Endothelial cell of umbilical vein (primary cell): ENCODE results near the gene SARNP. TPM values are rescaled to one million over a fixed set of nuclear protein-coding genes. Genes with fewer than 3 reads are reported as not detected.
A peak's percentile ranks its signal among the peaks of the same experiment; 100 is the strongest.

Experiments
- BruUV-seq: library from RNA; stranded (reverse); fragments of 400-500 nt; replicated peaks from 2 replicates; lab custom pipeline; 2021; lab: Mats Ljungman, UMichigan
- CTCF ChIA-PET: fragments of 300-600, 350-600 bp; sonication (Branson Sonifier 250); formaldehyde crosslinking; loops from one replicate; lab custom pipeline; 2021; ENCODE audit warnings: antibody characterized with exemption, inconsistent platforms; lab: Charles Lee
- POLR2A ChIA-PET: fragments of 300-600, 350-600 bp; sonication (Branson Sonifier 250); formaldehyde crosslinking; loops from one replicate; lab custom pipeline; 2021; ENCODE audit warnings: antibody characterized with exemption, inconsistent platforms; lab: Charles Lee
- DNase-seq: peaks from one replicate; pipeline ENCODE4 v3.0.0-alpha.2; 2011; ENCODE audit warnings: low read depth, low spot score
- FAIRE-seq: peaks from 2 replicates; lab custom pipeline; 2011; peaks lifted over from hg19 to GRCh38; lab: Jason Lieb, UNC
- H2AFZ ChIP-seq: 2 replicates; pipeline ENCODE4 v1.6.0; 2012; ENCODE audit warnings: low read depth, low read length, control low read depth, inconsistent platforms
- H3K27ac ChIP-seq: 2 replicates; pipeline ENCODE4 v1.5.1; 2011; ENCODE audit warnings: low read depth, mild to moderate bottlenecking, control low read depth, low read length, moderate library complexity; ENCODE audit not compliant: insufficient read depth
- H3K27me3 ChIP-seq, 2 experiments: 2 replicates each; pipeline versions ENCODE4 v1.6.0 to v1.6.1; 2011; ENCODE audit warnings: low read length in 2 of 2, mixed read lengths in 1 of 2; ENCODE audit not compliant: control insufficient read depth in 2 of 2, insufficient read depth in 2 of 2
- H3K36me3 ChIP-seq, 2 experiments: 2 replicates in 1 of 2; 3 replicates in 1 of 2; pipeline ENCODE4 v1.5.1; 2011; ENCODE audit warnings: low read length in 2 of 2, mild to moderate bottlenecking in 1 of 2, moderate library complexity in 1 of 2; ENCODE audit not compliant: control insufficient read depth in 2 of 2, insufficient read depth in 2 of 2; ENCODE audit errors: extremely low read depth in 1 of 2
- H3K4me1 ChIP-seq: 3 replicates; pipeline ENCODE4 v1.5.1; 2011; ENCODE audit warnings: mild to moderate bottlenecking, low read length; ENCODE audit not compliant: control insufficient read depth, insufficient read depth; ENCODE audit errors: extremely low read depth
- H3K4me2 ChIP-seq: 2 replicates; pipeline ENCODE4 v1.6.1; 2011; ENCODE audit warnings: low read length, control low read depth, mixed read lengths; ENCODE audit not compliant: insufficient read depth
- H3K4me3 ChIP-seq, 3 experiments: fragments of 200-600 bp in 1 of 3; sonication (generic), shearing (Covaris generic) in 1 of 3; replicated peaks in 1 of 3; 2 replicates each; pipeline ENCODE4 v1.5.1; 2011 to 2016; ENCODE audit warnings: control low read depth in 3 of 3, low read length in 3 of 3, mild to moderate bottlenecking in 2 of 3, inconsistent platforms in 1 of 3, low read depth in 1 of 3, moderate library complexity in 1 of 3; ENCODE audit not compliant: insufficient read depth in 1 of 3
- H3K79me2 ChIP-seq: 2 replicates; pipeline ENCODE4 v1.6.0; 2012; ENCODE audit warnings: low read length, inconsistent platforms; ENCODE audit not compliant: control insufficient read depth, insufficient read depth
- H3K9ac ChIP-seq: replicated peaks from 2 replicates; pipeline ENCODE3; 2011; ENCODE audit warnings: low read length, control low read depth; ENCODE audit not compliant: insufficient read depth; ENCODE audit errors: extremely low read depth
- H3K9me1 ChIP-seq: replicated peaks from 3 replicates; pipeline ENCODE4 v1.6.0; 2011; ENCODE audit warnings: mild to moderate bottlenecking, low read length; ENCODE audit not compliant: control insufficient read depth, insufficient read depth; ENCODE audit errors: extremely low read depth
- H3K9me3 ChIP-seq: replicated peaks from 2 replicates; pipeline ENCODE4 v1.5.1; 2012; ENCODE audit warnings: low read length, inconsistent platforms; ENCODE audit not compliant: control insufficient read depth, insufficient read depth
- H4K20me1 ChIP-seq: replicated peaks from 2 replicates; pipeline ENCODE3; 2011; ENCODE audit warnings: mild to moderate bottlenecking, low read length; ENCODE audit not compliant: control insufficient read depth, insufficient read depth; ENCODE audit errors: extremely low read depth
- CTCF ChIP-seq, 2 donors: IDR thresholded peaks; 1 replicate in 1 of 2; 2 replicates in 1 of 2; pipeline ENCODE4 v1.5.1; 2011; ENCODE audit warnings: low read length in 2 of 2, mild to moderate bottlenecking in 2 of 2, moderate library complexity in 2 of 2, control low read depth in 1 of 2, inconsistent platforms in 1 of 2, low read depth in 1 of 2; ENCODE audit not compliant: insufficient read depth in 1 of 2; ENCODE audit errors: extremely low read depth in 1 of 2
- EZH2 ChIP-seq: IDR thresholded peaks from 2 replicates; pipeline ENCODE4 v1.6.1; 2012; ENCODE audit warnings: borderline replicate concordance, low read depth, mild to moderate bottlenecking, moderate library complexity, low read length, inconsistent platforms; ENCODE audit not compliant: severe bottlenecking
- FOS ChIP-seq: IDR thresholded peaks from 2 replicates; pipeline ENCODE4 v1.6.1; 2011; ENCODE audit warnings: mild to moderate bottlenecking, low read length, moderate library complexity, borderline replicate concordance; ENCODE audit not compliant: insufficient read depth
- GATA2 ChIP-seq: IDR thresholded peaks from 2 replicates; pipeline ENCODE4 v1.7.0; 2011; ENCODE audit warnings: low read depth, mild to moderate bottlenecking, moderate library complexity, mixed read lengths, low read length; ENCODE audit not compliant: insufficient read length, insufficient read depth
- JUN ChIP-seq: IDR thresholded peaks from 2 replicates; pipeline ENCODE4 v1.6.1; 2011; ENCODE audit warnings: borderline replicate concordance, low read depth; ENCODE audit not compliant: insufficient read length, insufficient read depth
- MAX ChIP-seq: IDR thresholded peaks from 2 replicates; pipeline ENCODE4 v1.6.1; 2011; ENCODE audit not compliant: insufficient read depth, insufficient read length
- MYC ChIP-seq: IDR thresholded peaks from one replicate; pipeline ENCODE4 v1.6.1; 2011; ENCODE audit warnings: mild to moderate bottlenecking, low read depth, low read length
- POLR2A ChIP-seq: IDR thresholded peaks from 2 replicates; pipeline ENCODE4 v1.6.1; 2012; ENCODE audit warnings: low read depth, mild to moderate bottlenecking, control low read depth, low read length
- POLR2AphosphoS5 ChIP-seq: IDR thresholded peaks from 2 replicates; pipeline ENCODE4 v1.6.1; 2012; ENCODE audit warnings: low read depth, mild to moderate bottlenecking, control low read depth, low read length, moderate library complexity; ENCODE audit not compliant: insufficient read depth
- dilution Hi-C: fragments of 300-500 bp; cut with MboI; formaldehyde crosslinking; loops from one replicate; pipeline ENCODE4 v1.15.0; 2019; ENCODE audit warnings: low sequenced_read_pairs; ENCODE audit not compliant: extremely low pct_ligation_motif_present
- intact Hi-C: fragments of 100-400 bp; cut with micrococcal nuclease; formaldehyde crosslinking; loops from one replicate; pipeline ENCODE4 v1.10.0; 2022
- polyA plus RNA-seq, 4 experiments: library from polyadenylated mRNA; depleted of rRNA in 3 of 4; stranded (reverse) in 3 of 4; unstranded in 1 of 4; fragments of >200 nt; gene quantifications; 2 replicates each; pipeline versions ENCODE4 v1.2.1 to v1.2.3, GENCODE V29; 2011 to 2012; ENCODE audit warnings: missing spikeins in 1 of 4
- total RNA-seq: library from RNA; stranded (reverse); gene quantifications from 2 replicates; pipeline ENCODE4 v1.2.3, GENCODE V29; 2021

SARNP gene
- total and polyA plus RNA-seq, 2 donors (not counting 3 experiments of a cell fraction or from before 2014, with no cell fraction given): 88.1 to 101 TPM

GRCh38 chr12:55797068-55797467, 20.5 kb downstream of the SARNP start:
- peak; percentile 41 for DNase-seq
- dilution Hi-C loops (no loop called here), intact Hi-C loops (loop anchor here (1.0 kb wide), 1 partner anchor 58 kb away; no protein-coding TSS in a partner anchor)
- ChIA-PET CTCF (interaction anchor here (0.5 to 4.3 kb wide), 10 partner anchors 8 to 143 kb away, joined by 3 to 56 read pairs (median 4); partner anchors contain the start of genes ORMDL2 and SARNP), POLR2A (no interaction called here)
- Histone ChIP-seq H3K27ac (no peak overlapping the region), H4K20me1 (no peaks in the 10 kb centered on the region), H3K79me2 (peaks cover 18% of the 10 kb centered on the region), H3K4me2 (no peak overlapping the region), H3K9me3 (no peaks in the 10 kb centered on the region), H3K9ac (no peak overlapping the region), H3K36me3 (peaks cover 14 to 21% of the 10 kb centered on the region in 2 experiments), H3K4me3 (no peak overlapping the region), H3K4me1 (no peaks in the 10 kb centered on the region), H2AFZ (no peak overlapping the region), H3K27me3 (no peaks in the 10 kb centered on the region), H3K9me1 (no peaks in the 10 kb centered on the region)
- FAIRE-seq: peak; percentile 31
- TF ChIP-seq CTCF (IDR thresholded peaks at IDR 0.05; ENCODE audit: extremely low read depth in 1 of 2, insufficient read depth in 1 of 2, low read depth in 1 of 2, low read length in 2 of 2) (peak; percentile 31 to 41), GATA2 (no peak)
- BruUV-seq: no TSS peak

GRCh38 chr12:55795950-55796349, 21.6 kb downstream of the SARNP start:
- no TSS peak for BruUV-seq
- DNase-seq: no peak
- Histone ChIP-seq H3K9ac (no peak overlapping the region), H4K20me1 (no peaks in the 10 kb centered on the region), H2AFZ (no peak overlapping the region), H3K4me3 (no peak overlapping the region), H3K9me1 (no peaks in the 10 kb centered on the region), H3K9me3 (no peaks in the 10 kb centered on the region), H3K27me3 (no peaks in the 10 kb centered on the region), H3K4me1 (no peaks in the 10 kb centered on the region), H3K4me2 (no peak overlapping the region), H3K27ac (no peak overlapping the region), H3K36me3 (peaks cover 14 to 16% of the 10 kb centered on the region in 2 experiments), H3K79me2 (peaks cover 13% of the 10 kb centered on the region)
- TF ChIP-seq JUN (no peak), POLR2A (no peak), MYC (no peak), MAX (no peak), FOS (no peak), EZH2 (no peak), POLR2AphosphoS5 (no peak), GATA2 (no peak), CTCF (IDR thresholded peaks at IDR 0.05; ENCODE audit: extremely low read depth in 1 of 2, insufficient read depth in 1 of 2, low read depth in 1 of 2, low read length in 2 of 2) (no peak)
- dilution Hi-C loops (no loop called here), intact Hi-C loops (no loop called here)
- FAIRE-seq: no peak
- ChIA-PET POLR2A (no interaction called here), CTCF (interaction anchor here (2.4 to 4.3 kb wide), 2 partner anchors 16 to 57 kb away, joined by 7 to 56 read pairs; no protein-coding TSS in a partner anchor)
